ENCODE data around the gene RGS5. TPM values are rescaled to one million over a fixed set of nuclear protein-coding genes. Genes with fewer than 3 reads are reported as not detected.
A peak's percentile ranks its signal among the peaks of the same experiment; 100 is the strongest.
"Not testable (repeated sequence)": the region's sequence is repeated elsewhere in the genome, so short reads cannot be mapped to it uniquely, and the experiment has no call there.

RGS5 gene
- total RNA-seq, result 100 to 1,000 TPM; 176 to 297 TPM
- long read RNA-seq, donor 1, full-length matches to known transcripts, result 36 of 47 reads
- long read RNA-seq, donor 1, partial matches to known transcripts, result 2 of 47 reads
- long read RNA-seq, donor 1, other reads (novel, unspliced or antisense), result 9 of 47 reads
- long read RNA-seq, donor 2, full-length matches to known transcripts, result 397 of 447 reads
- long read RNA-seq, donor 2, partial matches to known transcripts, result 7 of 447 reads
- long read RNA-seq, donor 2, other reads (novel, unspliced or antisense), result 43 of 447 reads

GRCh38 chr1:163202833-163203451, at the start of gene RGS5:
Gene RGS5, minus strand, starts transcription at chr1:163202916. Its CDS starts 81 bp downstream, at chr1:163202835.
- intact Hi-C loops (cut with DNase I), result no loop called here
- DNase-seq (ENCODE audit: low spot score), result no peak

GRCh38 chr1:163250382-163250974, 47.8 kb upstream of the RGS5 start:
- no peak for DNase-seq (ENCODE audit: low spot score)
- intact Hi-C loops (cut with DNase I), result no loop called here

GRCh38 chr1:163248064-163248463, 45.3 kb upstream of the RGS5 start:
- intact Hi-C loops (cut with DNase I), result no loop called here
- DNase-seq (ENCODE audit: low spot score), result no peak

- DNase-seq (ENCODE audit: low spot score); intact Hi-C loops (cut with DNase I): not testable (repeated sequence)
These were observed 41.9 kb upstream of the RGS5 start for GRCh38 chr1:163244648-163245047.

- intact Hi-C loops (cut with DNase I), result no loop called here
- DNase-seq (ENCODE audit: low spot score), result no peak
These were observed 39.0 kb upstream of the RGS5 start for GRCh38 chr1:163241746-163242145.

GRCh38 chr1:163240705-163241104, 38.0 kb upstream of the RGS5 start:
- intact Hi-C loops (cut with DNase I), result no loop called here

GRCh38 chr1:163233643-163234042, 30.9 kb upstream of the RGS5 start:
- intact Hi-C loops (cut with DNase I), result not testable (repeated sequence)

More at GRCh38 chr1:163240705-163241104, 38.0 kb upstream of the RGS5 start:
- DNase-seq (ENCODE audit: low spot score), result no peak

GRCh38 chr1:163231385-163231784, 28.7 kb upstream of the RGS5 start:
- intact Hi-C loops (cut with DNase I), result no loop called here
- no peak for DNase-seq (ENCODE audit: low spot score)

More at GRCh38 chr1:163233643-163234042, 30.9 kb upstream of the RGS5 start:
- DNase-seq (ENCODE audit: low spot score), result not testable (repeated sequence)

- intact Hi-C loops (cut with DNase I), result no loop called here
- DNase-seq (ENCODE audit: low spot score), result no peak
These were observed 28.1 kb upstream of the RGS5 start for GRCh38 chr1:163230827-163231226.

- intact Hi-C loops (cut with DNase I), result not testable (repeated sequence)
- peak; percentile 62 for DNase-seq (ENCODE audit: low spot score)
These were observed 25.6 kb upstream of the RGS5 start for GRCh38 chr1:163228271-163228670.

GRCh38 chr1:163227126-163227525, 24.4 kb upstream of the RGS5 start:
- DNase-seq (ENCODE audit: low spot score), result no peak
- intact Hi-C loops (cut with DNase I), result no loop called here

GRCh38 chr1:163213626-163214025, 10.9 kb upstream of the RGS5 start:
- DNase-seq (ENCODE audit: low spot score), result no peak
- intact Hi-C loops (cut with DNase I), result no loop called here

GRCh38 chr1:163211667-163212066, 9.0 kb upstream of the RGS5 start:
- DNase-seq (ENCODE audit: low spot score), result no peak
- intact Hi-C loops (cut with DNase I), result no loop called here

GRCh38 chr1:163205513-163205912, 2.8 kb upstream of the RGS5 start:
- intact Hi-C loops (cut with DNase I), result no loop called here
- no peak for DNase-seq (ENCODE audit: low spot score)

- no peak for DNase-seq (ENCODE audit: low spot score)
- intact Hi-C loops (cut with DNase I), result no loop called here
These were observed 845 bp upstream of the RGS5 start for GRCh38 chr1:163203561-163203960.

GRCh38 chr1:163201906-163202305, 810 bp downstream of the RGS5 start:
- intact Hi-C loops (cut with DNase I), result no loop called here
- no peak for DNase-seq (ENCODE audit: low spot score)

GRCh38 chr1:163197022-163197421, 5.7 kb downstream of the RGS5 start:
- DNase-seq (ENCODE audit: low spot score), result no peak
- intact Hi-C loops (cut with DNase I), result no loop called here

GRCh38 chr1:163196449-163196787, 6.3 kb downstream of the RGS5 start:
- DNase-seq (ENCODE audit: low spot score), result no peak
- intact Hi-C loops (cut with DNase I), result no loop called here

- intact Hi-C loops (cut with DNase I), result no loop called here
- no peak for DNase-seq (ENCODE audit: low spot score)
These were observed 6.8 kb downstream of the RGS5 start for GRCh38 chr1:163195728-163196448.

GRCh38 chr1:163191301-163191700, 11.4 kb downstream of the RGS5 start:
- no peak for DNase-seq (ENCODE audit: low spot score)
- intact Hi-C loops (cut with DNase I), result no loop called here
